GM12878 (cell line): ENCODE measurements around the gene ARHGAP32. TPM values are rescaled to one million over a fixed set of nuclear protein-coding genes. Genes with fewer than 3 reads are reported as not detected.

Source experiments
- ATAC-seq: fragments of 200-7000 bp; cut with Tn5 transposase; 3 replicates; pipeline ENCODE4 v1.9.1; 2020; ENCODE audit warnings: mild to moderate bottlenecking, moderate library complexity
- BruUV-seq: library from RNA; stranded (reverse); fragments of 400-500 nt; replicated peaks from 2 replicates; lab custom pipeline; 2021; lab: Mats Ljungman, UMichigan
- CTCF ChIA-PET: fragments of 300-600 bp; sonication (Branson Sonifier 250); formaldehyde crosslinking; extraction: SDS; loops from one replicate; lab custom pipeline; 2021; ENCODE audit warnings: inconsistent platforms; lab: Yijun Ruan, JAX
- POLR2A ChIA-PET: fragments of 350-600 bp; formaldehyde crosslinking; extraction: SDS; loops from one replicate; lab custom pipeline; 2021; ENCODE audit warnings: inconsistent platforms; lab: Charles Lee
- RAD21 ChIA-PET: fragments of 300-600 bp; sonication (Branson Sonifier 250); formaldehyde crosslinking; loops from one replicate; lab custom pipeline; 2023; ENCODE audit warnings: antibody characterized with exemption; ENCODE audit not compliant: unreplicated experiment; lab: Charles Lee
- SMC1A ChIA-PET: fragments of 300-600 bp; sonication (Branson Sonifier 250); formaldehyde crosslinking; loops from one replicate; lab custom pipeline; 2023; ENCODE audit not compliant: unreplicated experiment, uncharacterized antibody; lab: Charles Lee
- DNase-seq: peaks from one replicate; pipeline ENCODE4 v3.0.0-alpha.2; 2011; ENCODE audit warnings: low read depth, low spot score
- FAIRE-seq: peaks from 3 replicates; lab custom pipeline; 2011; peaks lifted over from hg19 to GRCh38; lab: Jason Lieb, UNC
- H2AFZ ChIP-seq: 2 replicates; pipeline ENCODE4 v1.6.0; 2011; ENCODE audit warnings: low read depth, low read length, control low read depth; ENCODE audit not compliant: control insufficient read depth
- H3K27ac ChIP-seq: 2 replicates; pipeline ENCODE4 v1.5.1; 2011; ENCODE audit warnings: control low read depth; ENCODE audit not compliant: control insufficient read depth, insufficient read depth
- H3K27me3 ChIP-seq, 2 experiments: replicated peaks in 1 of 2; 2 replicates each; pipeline versions ENCODE4 v1.6.0 to v1.6.1; 2011; ENCODE audit warnings: low read length in 1 of 2; ENCODE audit not compliant: control insufficient read depth in 2 of 2, insufficient read depth in 2 of 2
- H3K36me3 ChIP-seq, 2 experiments: 2 replicates each; pipeline ENCODE4 v1.5.1; 2011; ENCODE audit warnings: low read length in 1 of 2; ENCODE audit not compliant: control insufficient read depth in 2 of 2, insufficient read depth in 2 of 2
- H3K4me1 ChIP-seq: 2 replicates; pipeline ENCODE4 v1.6.1; 2011; ENCODE audit warnings: mild to moderate bottlenecking, low read length, moderate library complexity, mixed read lengths; ENCODE audit not compliant: control insufficient read depth, insufficient read depth
- H3K4me2 ChIP-seq: 2 replicates; pipeline ENCODE4 v1.6.0; 2011; ENCODE audit warnings: control low read depth; ENCODE audit not compliant: control insufficient read depth, insufficient read depth
- H3K4me3 ChIP-seq: fragments of 200-600 bp; sonication (generic); 2 replicates; pipeline ENCODE4 v1.5.1; 2016
- H3K79me2 ChIP-seq: 2 replicates; pipeline ENCODE4 v1.6.0; 2011; ENCODE audit warnings: low read length; ENCODE audit not compliant: control insufficient read depth, insufficient read depth
- H3K9ac ChIP-seq: 2 replicates; pipeline ENCODE4 v1.8.0; 2011; ENCODE audit warnings: low read length, control low read depth, mixed read lengths; ENCODE audit not compliant: control insufficient read depth, insufficient read depth
- H3K9me3 ChIP-seq: replicated peaks from 3 replicates; pipeline ENCODE4 v1.5.1; 2011; ENCODE audit warnings: mild to moderate bottlenecking, low read length; ENCODE audit not compliant: control insufficient read depth, insufficient read depth
- H4K20me1 ChIP-seq: 2 replicates; pipeline ENCODE4 v1.6.0; 2011; ENCODE audit not compliant: control insufficient read depth, insufficient read depth
- DPF2 ChIP-seq: fragments of 450-650 bp; IDR thresholded peaks from 2 replicates; pipeline ENCODE4 v1.6.1; 2017; ENCODE audit warnings: mild to moderate bottlenecking
- ETV6 ChIP-seq, 2 experiments: fragments of 450-650 bp in 1 of 2; IDR thresholded peaks in 1 of 2; conservative IDR thresholded peaks in 1 of 2; 2 replicates each; pipeline ENCODE4 v1.6.1; 2014; ENCODE audit warnings: antibody characterized with exemption in 1 of 2, borderline replicate concordance in 1 of 2, low read depth in 1 of 2, mild to moderate bottlenecking in 1 of 2, moderate library complexity in 1 of 2
- IRF4 ChIP-seq: IDR thresholded peaks from 2 replicates; pipeline ENCODE4 v1.6.1; 2011; ENCODE audit warnings: low read depth, low read length
- SIN3A ChIP-seq: IDR thresholded peaks from 2 replicates; pipeline ENCODE4 v1.6.1; 2012; ENCODE audit warnings: low read depth, low read length, improper control_type of control experiment
- SMC3 ChIP-seq: IDR thresholded peaks from 2 replicates; pipeline ENCODE4 v1.6.1; 2011; ENCODE audit warnings: low read length, improper control_type of control experiment, borderline replicate concordance
- ZSCAN29 ChIP-seq: fragments of 450-650 bp; IDR thresholded peaks from 2 replicates; pipeline ENCODE4 v1.6.1; 2017; ENCODE audit warnings: mild to moderate bottlenecking, moderate library complexity
- WGBS: methylation state at CpG from one replicate; pipeline ENCODE4 v1.1.6; 2016; ENCODE audit warnings: low lambda C conversion rate; ENCODE audit not compliant: insufficient replicate concordance, insufficient coverage; ENCODE audit errors: missing lambda C conversion rate; 5-methylcytosine and 5-hydroxymethylcytosine counted together
- in situ Hi-C: fragments of 300-500 bp; cut with MboI; formaldehyde crosslinking; loops from 9 replicates; pipeline ENCODE4 v1.14.3; 2018; ENCODE audit warnings: mixed read lengths
- intact Hi-C: fragments of 100-400 bp; cut with micrococcal nuclease; formaldehyde crosslinking; loops from one replicate; pipeline ENCODE4 v1.14.2; 2022; ENCODE audit not compliant: unreplicated experiment
- polyA plus RNA-seq, 11 experiments: library from polyadenylated mRNA; depleted of rRNA in 4 of 11; unstranded in 6 of 11; stranded (reverse) in 5 of 11; fragments of >200 nt; fragmentation: Nextera tagmentation in 4 of 11; fragmentation: Illumina TruSeq in 1 of 11; extraction: Ambion mirVana in 4 of 11; extraction: Trizol in 1 of 11; gene quantifications; 1 replicate in 1 of 11; 2 replicates in 10 of 11; pipeline versions ENCODE4 v1.2.1 to v1.2.3, GENCODE V29; 2011 to 2016; ENCODE audit warnings: inconsistent platforms in 2 of 11, missing spikeins in 2 of 11, low read depth in 1 of 11
- total RNA-seq, 4 experiments: library from RNA; depleted of rRNA in 3 of 4; stranded (reverse); fragments of >200 nt in 3 of 4; fragmentation: Illumina TruSeq in 1 of 4; extraction: Trizol in 1 of 4; gene quantifications; 2 replicates each; pipeline versions ENCODE4 v1.2.1 to v1.2.3, GENCODE V29; 2013 to 2021
- TF ChIP-seq, protein P1 (sequence below): fragments of 450-650 bp; conservative IDR thresholded peaks from 2 replicates; pipeline ENCODE4 v1.6.1; 2017; ENCODE audit warnings: mild to moderate bottlenecking, moderate library complexity

ARHGAP32 gene
- total and polyA plus RNA-seq, 10 of the 15 experiments (the other 5 are each of a cell fraction or from before 2014, with no cell fraction given) = under 0.01 to 0.46 (median 0.12) TPM; not detected in 1

DNA sequence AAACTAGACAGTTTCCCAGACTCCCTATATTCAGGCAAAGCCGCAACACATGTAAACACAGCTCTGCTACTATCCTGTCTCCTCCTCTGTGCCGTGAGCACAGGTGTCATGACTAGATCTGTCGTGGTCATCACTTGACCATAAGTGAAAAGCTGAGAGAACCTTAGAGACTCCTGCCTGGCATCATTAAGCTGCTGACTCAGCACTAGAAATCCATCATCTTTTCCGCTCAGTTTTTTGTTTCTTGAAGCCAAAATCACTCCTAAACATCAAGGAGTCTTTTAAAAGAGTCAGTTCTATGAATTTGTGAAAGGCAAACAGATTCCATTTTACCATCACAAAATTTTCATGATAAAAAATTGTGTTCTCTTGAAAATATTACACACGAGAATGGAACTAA is 147.0 kb downstream of the ARHGAP32 start:
- ChIA-PET RAD21 (no interaction called here), CTCF (interaction anchor here (1.7 to 2.6 kb wide), 2 partner anchors 11 to 44 kb away, joined by 3 to 9 read pairs; no protein-coding TSS in a partner anchor), SMC1A (no interaction called here), POLR2A (interaction anchor here (0.7 kb wide), 1 partner anchor 11 kb away, joined by 3 read pairs; no protein-coding TSS in a partner anchor)
- Histone ChIP-seq H3K27ac (no peak overlapping the region), H3K4me3 (no peak overlapping the region), H3K36me3 (no peaks in the 10 kb centered on the region), H3K4me2 (no peak overlapping the region), H3K79me2 (no peaks in the 10 kb centered on the region), H3K9ac (no peak overlapping the region), H3K9me3 (no peaks in the 10 kb centered on the region), H3K27me3 (no peaks in the 10 kb centered on the region), H3K4me1 (no peaks in the 10 kb centered on the region), H2AFZ (no peak overlapping the region), H4K20me1 (no peaks in the 10 kb centered on the region)
- in situ Hi-C loops = no loop called here
- peak; percentile 7 for FAIRE-seq
- TF ChIP-seq IRF4 = no peak
- TF ChIP-seq, protein P1, sequence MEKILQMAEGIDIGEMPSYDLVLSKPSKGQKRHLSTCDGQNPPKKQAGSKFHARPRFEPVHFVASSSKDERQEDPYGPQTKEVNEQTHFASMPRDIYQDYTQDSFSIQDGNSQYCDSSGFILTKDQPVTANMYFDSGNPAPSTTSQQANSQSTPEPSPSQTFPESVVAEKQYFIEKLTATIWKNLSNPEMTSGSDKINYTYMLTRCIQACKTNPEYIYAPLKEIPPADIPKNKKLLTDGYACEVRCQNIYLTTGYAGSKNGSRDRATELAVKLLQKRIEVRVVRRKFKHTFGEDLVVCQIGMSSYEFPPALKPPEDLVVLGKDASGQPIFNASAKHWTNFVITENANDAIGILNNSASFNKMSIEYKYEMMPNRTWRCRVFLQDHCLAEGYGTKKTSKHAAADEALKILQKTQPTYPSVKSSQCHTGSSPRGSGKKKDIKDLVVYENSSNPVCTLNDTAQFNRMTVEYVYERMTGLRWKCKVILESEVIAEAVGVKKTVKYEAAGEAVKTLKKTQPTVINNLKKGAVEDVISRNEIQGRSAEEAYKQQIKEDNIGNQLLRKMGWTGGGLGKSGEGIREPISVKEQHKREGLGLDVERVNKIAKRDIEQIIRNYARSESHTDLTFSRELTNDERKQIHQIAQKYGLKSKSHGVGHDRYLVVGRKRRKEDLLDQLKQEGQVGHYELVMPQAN = no peak
- no peak for TF ChIP-seq DPF2
- no peak for TF ChIP-seq SIN3A
- no peak for TF ChIP-seq ETV6 (conservative IDR thresholded peaks at IDR 0.05 in 1 of 2, IDR thresholded peaks at IDR 0.05 in 1 of 2; ENCODE audit: borderline replicate concordance in 1 of 2, low read depth in 1 of 2)
- no peak for DNase-seq
- 1% methylated on average over 5 of the region's 5 CpGs for WGBS
- ATAC-seq = no peak
- no TSS peak for BruUV-seq
- intact Hi-C loops = no loop called here

DNA sequence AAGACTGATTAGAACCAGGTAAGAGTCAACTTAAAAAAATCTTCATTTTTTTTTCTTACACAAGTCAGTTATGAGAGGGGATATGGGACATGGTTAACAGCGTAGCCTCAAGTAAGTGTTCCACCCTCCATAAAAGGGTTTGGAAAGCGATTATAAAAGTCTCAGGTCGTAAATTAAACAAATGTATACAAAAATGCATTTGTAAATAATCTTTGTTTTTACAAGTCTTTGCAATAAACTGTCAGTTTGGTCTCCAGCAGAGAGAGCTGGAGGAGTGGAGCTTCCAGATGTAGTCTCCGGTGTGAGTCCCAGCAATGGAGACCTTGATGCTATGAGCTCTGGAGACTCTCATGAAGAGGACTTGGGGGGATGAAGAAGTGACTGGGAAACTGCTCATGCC is 149.6 kb downstream of the ARHGAP32 start:
- DNase-seq (no peak), FAIRE-seq (no peak), ATAC-seq (no peak)
- no peak overlapping the region for H3K4me2 ChIP-seq
- in situ Hi-C loops = no loop called here
- ChIA-PET CTCF (interaction anchor here (0.5 to 1.5 kb wide), 2 partner anchors 85 to 572 kb away, joined by 3 to 4 read pairs; no protein-coding TSS in a partner anchor), SMC1A (interaction anchor here (0.7 kb wide), 1 partner anchor 234 kb away, joined by 4 read pairs; no protein-coding TSS in a partner anchor), POLR2A (no interaction called here), RAD21 (no interaction called here)
- H3K36me3 ChIP-seq = no peaks in the 10 kb centered on the region
- no peaks in the 10 kb centered on the region for H3K79me2 ChIP-seq
- BruUV-seq = no TSS peak
- H3K27me3 ChIP-seq = no peaks in the 10 kb centered on the region
- H3K9me3 ChIP-seq = no peaks in the 10 kb centered on the region
- no peak overlapping the region for H2AFZ ChIP-seq
- no peaks in the 10 kb centered on the region for H4K20me1 ChIP-seq
- H3K4me3 ChIP-seq = no peak overlapping the region
- H3K9ac ChIP-seq = no peak overlapping the region
- no peaks in the 10 kb centered on the region for H3K4me1 ChIP-seq
- intact Hi-C loops = no loop called here
- 46% methylated on average over 4 of the region's 4 CpGs for WGBS
- TF ChIP-seq ZSCAN29 (no peak), SMC3 (no peak)
- H3K27ac ChIP-seq = no peak overlapping the region
